Calu3 (cell line): Measurements from ENCODE around the gene SRPK2. TPM values are rescaled to one million over a fixed set of nuclear protein-coding genes. Genes with fewer than 3 reads are reported as not detected.
"Not testable (repeated sequence)": the region's sequence is repeated elsewhere in the genome, so short reads cannot be mapped to it uniquely, and the experiment has no call there.

Source experiments
- BruUV-seq: library from RNA; stranded (reverse); fragments of 400-500 nt; replicated peaks from 2 replicates; lab custom pipeline; 2021; lab: Mats Ljungman, UMichigan
- CTCF ChIA-PET: fragments of 300-600 bp; sonication (Branson Sonifier 250); formaldehyde crosslinking; loops from one replicate; lab custom pipeline; 2022; ENCODE audit warnings: antibody characterized with exemption; lab: Charles Lee
- DNase-seq: peaks from one replicate; pipeline ENCODE4 v3.0.0; 2022
- H3K27ac Mint-ChIP-seq: one replicate; pipeline ENCODE4 v1.8.0; 2022; ENCODE audit warnings: mixed read lengths; ENCODE audit not compliant: unreplicated experiment
- H3K27me3 Mint-ChIP-seq: one replicate; pipeline ENCODE4 v1.8.0; 2022; ENCODE audit warnings: mixed read lengths; ENCODE audit not compliant: unreplicated experiment
- H3K36me3 Mint-ChIP-seq: one replicate; pipeline ENCODE4 v1.8.0; 2022; ENCODE audit warnings: mild to moderate bottlenecking, moderate library complexity, mixed read lengths; ENCODE audit not compliant: insufficient read depth, unreplicated experiment
- H3K4me1 Mint-ChIP-seq: one replicate; pipeline ENCODE4 v1.8.0; 2022; ENCODE audit warnings: mild to moderate bottlenecking, low read depth, mixed read lengths; ENCODE audit not compliant: unreplicated experiment
- H3K4me3 Mint-ChIP-seq: one replicate; pipeline ENCODE4 v1.8.0; 2022; ENCODE audit warnings: mild to moderate bottlenecking, low read depth, moderate library complexity, mixed read lengths; ENCODE audit not compliant: unreplicated experiment
- H3K9me3 Mint-ChIP-seq: one replicate; pipeline ENCODE4 v1.8.0; 2022; ENCODE audit warnings: low read depth, mixed read lengths; ENCODE audit not compliant: unreplicated experiment
- CTCF ChIP-seq: fragments of 200-600 bp; IDR thresholded peaks from one replicate; pipeline ENCODE4 v1.8.0; 2022; ENCODE audit warnings: antibody characterized with exemption; ENCODE audit not compliant: unreplicated experiment
- intact Hi-C: fragments of 100-400 bp; cut with micrococcal nuclease; formaldehyde crosslinking; loops from one replicate; pipeline ENCODE4 v1.10.0; 2022; ENCODE audit not compliant: unreplicated experiment
- total RNA-seq: library from RNA; stranded (reverse); gene quantifications from 2 replicates; pipeline ENCODE4 v1.2.3, GENCODE V29; 2022

Gene SRPK2
- total RNA-seq, 1 experiment from 2014 or later, result 40.2 TPM

GRCh38 chr7:105352901-105353668 is 35.6 kb downstream of the SRPK2 start:
- H3K9me3 Mint-ChIP-seq, result no peaks in the 10 kb centered on the region
- DNase-seq, result no peak
- CTCF ChIA-PET, result interaction anchor here (0.6 kb wide), 1 partner anchor 129 kb away, joined by 5 read pairs; no protein-coding TSS in a partner anchor
- TF ChIP-seq CTCF, result no peak
- no peak overlapping the region for H3K27ac Mint-ChIP-seq
- intact Hi-C loops, result no loop called here
- peaks cover 4% of the 10 kb centered on the region for H3K36me3 Mint-ChIP-seq
- no TSS peak for BruUV-seq
- no peaks in the 10 kb centered on the region for H3K27me3 Mint-ChIP-seq
- H3K4me1 Mint-ChIP-seq, result peaks cover 15% of the 10 kb centered on the region
- no peak overlapping the region for H3K4me3 Mint-ChIP-seq

- BruUV-seq, result no TSS peak
- TF ChIP-seq CTCF, result no peak
- H3K9me3 Mint-ChIP-seq, result no peaks in the 10 kb centered on the region
- H3K27me3 Mint-ChIP-seq, result no peaks in the 10 kb centered on the region
- intact Hi-C loops, result no loop called here
- peaks cover 15% of the 10 kb centered on the region for H3K4me1 Mint-ChIP-seq
- H3K4me3 Mint-ChIP-seq, result no peak overlapping the region
- CTCF ChIA-PET, result interaction anchor here (0.5 to 1.8 kb wide), 2 partner anchors 10 to 13 kb away, joined by 3 read pairs; no protein-coding TSS in a partner anchor
- H3K27ac Mint-ChIP-seq, result no peak overlapping the region
- peaks cover 4% of the 10 kb centered on the region for H3K36me3 Mint-ChIP-seq
- DNase-seq, result no peak
Observed at GRCh38 chr7:105352018-105352612, 36.6 kb downstream of the SRPK2 start.

GRCh38 chr7:105350906-105351305 is 37.8 kb downstream of the SRPK2 start:
- BruUV-seq, result no TSS peak
- H3K4me1 Mint-ChIP-seq, result peaks cover 15% of the 10 kb centered on the region
- DNase-seq, result no peak
- TF ChIP-seq CTCF, result no peak
- CTCF ChIA-PET, result interaction anchor here (1.8 kb wide), 1 partner anchor 9 kb away, joined by 3 read pairs; no protein-coding TSS in a partner anchor
- no peak overlapping the region for H3K4me3 Mint-ChIP-seq
- no peaks in the 10 kb centered on the region for H3K27me3 Mint-ChIP-seq
- intact Hi-C loops, result no loop called here
- peaks cover 4% of the 10 kb centered on the region for H3K36me3 Mint-ChIP-seq
- no peak overlapping the region for H3K27ac Mint-ChIP-seq
- H3K9me3 Mint-ChIP-seq, result no peaks in the 10 kb centered on the region

GRCh38 chr7:105348177-105348576 is 40.5 kb downstream of the SRPK2 start:
- H3K36me3 Mint-ChIP-seq, H3K27ac Mint-ChIP-seq, H3K4me3 Mint-ChIP-seq, DNase-seq, BruUV-seq, intact Hi-C loops, H3K27me3 Mint-ChIP-seq, H3K9me3 Mint-ChIP-seq: not testable (repeated sequence)
- CTCF ChIA-PET, result interaction anchor here (0.7 kb wide), 1 partner anchor 68 kb away, joined by 3 read pairs; no protein-coding TSS in a partner anchor
- H3K4me1 Mint-ChIP-seq, result peaks cover 15% of the 10 kb centered on the region
